Right atrium auricular region (tissue), 2 donors: Measurements from ENCODE around the gene ACSF3. TPM values are rescaled to one million over a fixed set of nuclear protein-coding genes. Genes with fewer than 3 reads are reported as not detected.

Experiments
- DNase-seq: peaks from one replicate; pipeline ENCODE4 v3.0.0-alpha.2; 2019; ENCODE audit warnings: low spot score
- H3K27ac ChIP-seq, 2 donors: fragments of 200-600 bp; sonication (generic); 1 replicate in 1 of 2; 2 replicates in 1 of 2; pipeline ENCODE4 v1.5.1; 2016 to 2019
- H3K27me3 ChIP-seq, 2 donors: fragments of 200-600 bp; sonication (generic); one replicate each; pipeline versions ENCODE4 v1.5.1 to v1.6.0; 2017 to 2019
- H3K36me3 ChIP-seq: fragments of 200-600 bp; sonication (generic); one replicate; pipeline ENCODE4 v1.5.1; 2016
- H3K4me1 ChIP-seq, 2 donors: fragments of 200-600 bp; sonication (generic); one replicate each; pipeline versions ENCODE4 v1.5.1 to v1.6.0; 2017 to 2019
- H3K4me3 ChIP-seq, 2 donors: fragments of 200-600 bp; sonication (generic); 1 replicate in 1 of 2; 2 replicates in 1 of 2; pipeline ENCODE4 v1.5.1; 2017 to 2019; ENCODE audit warnings: mild to moderate bottlenecking in 1 of 2, moderate library complexity in 1 of 2
- H3K9me3 ChIP-seq, 2 donors: fragments of 200-600 bp; sonication (generic); one replicate each; pipeline ENCODE4 v1.5.1; 2019
- total RNA-seq, 2 donors: library from RNA; depleted of rRNA; stranded (reverse); fragments of >200 nt; gene quantifications; one replicate each; pipeline ENCODE4 v1.1.0, GENCODE V29; 2016
- TF ChIP-seq, protein P1 (sequence below), 2 donors: fragments of 200-600 bp; sonication (generic); IDR thresholded peaks; one replicate each; pipeline ENCODE4 v1.5.1; 2019; ENCODE audit warnings: antibody characterized with exemption in 2 of 2

ACSF3 gene
- total RNA-seq, 2 donors from 2014 or later: 13.4 to 15.9 TPM

DNA sequence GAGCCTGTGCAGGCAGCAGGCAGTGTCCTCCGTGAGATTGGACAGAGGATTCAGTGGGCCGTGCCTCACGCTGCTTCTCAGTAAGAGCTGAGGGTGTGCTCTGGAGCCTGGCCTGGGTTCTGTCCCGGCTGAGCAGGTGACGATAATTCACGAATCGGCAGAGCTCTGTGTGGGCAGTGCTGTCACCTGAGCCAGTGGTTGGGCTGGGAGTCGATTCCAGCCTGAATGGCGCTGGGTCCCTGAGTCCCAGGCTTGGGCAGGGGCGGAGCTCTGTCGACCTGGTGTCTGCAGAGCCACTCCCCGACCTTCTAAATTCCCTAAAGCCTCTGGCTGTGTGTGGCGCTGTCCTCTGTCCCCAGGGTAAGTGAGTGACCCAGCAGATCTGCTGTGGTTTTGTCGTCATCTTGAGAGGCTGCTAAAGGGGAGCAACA is 8.4 kb downstream of the ACSF3 start:
- Histone ChIP-seq H3K4me3 (no peak overlapping the region), H3K27ac (no peak overlapping the region), H3K4me1 (peaks cover 0 to 19% of the 10 kb centered on the region in 2 donors), H3K9me3 (no peaks in the 10 kb centered on the region), H3K27me3 (no peaks in the 10 kb centered on the region), H3K36me3 (peaks cover 29% of the 10 kb centered on the region)
- no peak for DNase-seq
- TF ChIP-seq, protein P1, sequence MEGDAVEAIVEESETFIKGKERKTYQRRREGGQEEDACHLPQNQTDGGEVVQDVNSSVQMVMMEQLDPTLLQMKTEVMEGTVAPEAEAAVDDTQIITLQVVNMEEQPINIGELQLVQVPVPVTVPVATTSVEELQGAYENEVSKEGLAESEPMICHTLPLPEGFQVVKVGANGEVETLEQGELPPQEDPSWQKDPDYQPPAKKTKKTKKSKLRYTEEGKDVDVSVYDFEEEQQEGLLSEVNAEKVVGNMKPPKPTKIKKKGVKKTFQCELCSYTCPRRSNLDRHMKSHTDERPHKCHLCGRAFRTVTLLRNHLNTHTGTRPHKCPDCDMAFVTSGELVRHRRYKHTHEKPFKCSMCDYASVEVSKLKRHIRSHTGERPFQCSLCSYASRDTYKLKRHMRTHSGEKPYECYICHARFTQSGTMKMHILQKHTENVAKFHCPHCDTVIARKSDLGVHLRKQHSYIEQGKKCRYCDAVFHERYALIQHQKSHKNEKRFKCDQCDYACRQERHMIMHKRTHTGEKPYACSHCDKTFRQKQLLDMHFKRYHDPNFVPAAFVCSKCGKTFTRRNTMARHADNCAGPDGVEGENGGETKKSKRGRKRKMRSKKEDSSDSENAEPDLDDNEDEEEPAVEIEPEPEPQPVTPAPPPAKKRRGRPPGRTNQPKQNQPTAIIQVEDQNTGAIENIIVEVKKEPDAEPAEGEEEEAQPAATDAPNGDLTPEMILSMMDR (IDR thresholded peaks at IDR 0.05): no peak

DNA sequence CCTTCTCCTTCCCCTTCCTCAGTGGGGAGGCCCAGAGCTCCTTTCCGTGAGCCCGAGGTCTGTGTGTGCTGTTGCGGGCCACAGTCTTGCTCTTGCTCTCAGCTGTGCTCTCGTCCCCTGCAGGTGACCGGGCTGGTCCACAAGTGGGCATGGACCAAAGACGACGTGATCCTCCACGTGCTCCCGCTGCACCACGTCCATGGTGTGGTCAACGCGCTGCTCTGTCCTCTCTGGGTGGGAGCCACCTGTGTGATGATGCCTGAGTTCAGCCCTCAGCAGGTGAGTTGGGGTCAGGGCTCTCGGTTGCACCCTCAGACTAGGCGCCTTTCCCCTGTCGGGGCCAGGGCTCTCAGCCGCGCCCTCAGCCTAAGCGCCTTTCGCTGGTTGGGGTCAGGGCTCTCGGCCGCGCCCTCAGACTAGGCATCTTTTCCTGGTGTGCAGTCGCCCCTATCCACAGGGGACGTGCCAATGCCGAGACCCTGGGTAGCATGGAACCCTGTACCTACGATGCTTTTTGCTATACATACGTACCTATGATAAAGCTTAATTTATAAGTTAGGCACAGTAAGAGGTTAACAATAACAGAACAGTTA is 8.9 kb downstream of the ACSF3 start:
- DNase-seq: no peak
- Histone ChIP-seq H3K4me3 (no peak overlapping the region), H3K27me3 (no peaks in the 10 kb centered on the region), H3K36me3 (peaks cover 29% of the 10 kb centered on the region), H3K4me1 (peaks cover 0 to 14% of the 10 kb centered on the region in 2 donors), H3K27ac (no peak overlapping the region), H3K9me3 (no peaks in the 10 kb centered on the region)
- TF ChIP-seq, protein P1 (IDR thresholded peaks at IDR 0.05): no peak

GRCh38 chr16:89103156-89103555 is 9.5 kb downstream of the ACSF3 start:
- peaks cover 0 to 8% of the 10 kb centered on the region in 2 donors for H3K4me1 ChIP-seq
- no peak overlapping the region for H3K27ac ChIP-seq
- peaks cover 32% of the 10 kb centered on the region for H3K36me3 ChIP-seq
- H3K27me3 ChIP-seq: no peaks in the 10 kb centered on the region
- no peak overlapping the region for H3K4me3 ChIP-seq
- TF ChIP-seq, protein P1 (IDR thresholded peaks at IDR 0.05): no peak
- no peaks in the 10 kb centered on the region for H3K9me3 ChIP-seq
- DNase-seq: no peak

- peaks cover 32% of the 10 kb centered on the region for H3K36me3 ChIP-seq
- DNase-seq: no peak
- H3K4me3 ChIP-seq: no peak overlapping the region
- no peak overlapping the region for H3K27ac ChIP-seq
- no peaks in the 10 kb centered on the region for H3K9me3 ChIP-seq
- no peaks in the 10 kb centered on the region for H3K27me3 ChIP-seq
- peaks cover 0 to 2% of the 10 kb centered on the region in 2 donors for H3K4me1 ChIP-seq
- TF ChIP-seq, protein P1 (IDR thresholded peaks at IDR 0.05): no peak
These were observed 10.1 kb downstream of the ACSF3 start for GRCh38 chr16:89103781-89104180.

GRCh38 chr16:89104303-89104702 is 10.7 kb downstream of the ACSF3 start:
- Histone ChIP-seq H3K36me3 (peaks cover 32% of the 10 kb centered on the region), H3K27me3 (no peaks in the 10 kb centered on the region), H3K4me3 (no peak overlapping the region), H3K27ac (no peak overlapping the region), H3K9me3 (no peaks in the 10 kb centered on the region), H3K4me1 (no peaks in the 10 kb centered on the region)
- TF ChIP-seq, protein P1 (IDR thresholded peaks at IDR 0.05): no peak
- no peak for DNase-seq
